ENCODE measurements around the gene ZNF83. TPM values are rescaled to one million over a fixed set of nuclear protein-coding genes. Genes with fewer than 3 reads are reported as not detected.
"Not testable (repeated sequence)": the region's sequence is repeated elsewhere in the genome, so short reads cannot be mapped to it uniquely, and the experiment has no call there.

ZNF83 gene
- total and polyA plus RNA-seq, 7 donors: 3.9 to 11.5 (median 5.1) TPM

- intact Hi-C loops (cut with DNase I): loop anchor here in 1 of 2 donors (5.0 kb wide), 1 partner anchor 36 kb away; no protein-coding TSS in a partner anchor
- peak in 3 of 4 donors; percentile 8 to 31 (median 23) for ATAC-seq
Observed at GRCh38 chr19:52638601-52639000, 446 bp upstream of the ZNF83 start.

GRCh38 chr19:52635786-52636570 lies 2.2 kb downstream of the ZNF83 start:
- no peak for TF ChIP-seq CTCF (IDR thresholded peaks at IDR 0.05)
- peaks cover 0 to 4% of the 10 kb centered on the region in 2 donors for H3K36me3 ChIP-seq (ENCODE audit: insufficient read depth in 1 of 2, low read depth in 1 of 2)
- no peak for DNase-seq
- H3K9me3 ChIP-seq: no peaks in the 10 kb centered on the region
- WGBS, 3 donors: 84 to 90% (median 86%) methylated on average over 11 of the region's 11 CpGs
- H3K27me3 ChIP-seq (ENCODE audit: insufficient read depth in 3 of 3, low read length in 2 of 3): peaks cover 0 to 6% (median 0%) of the 10 kb centered on the region in 3 donors
- intact Hi-C loops (cut with DNase I): loop anchor here in 1 of 2 donors (5.0 kb wide), 1 partner anchor 34 kb away; no protein-coding TSS in a partner anchor
- no peak overlapping the region for H3K4me3 ChIP-seq
- ATAC-seq: no peak
- no peaks in the 10 kb centered on the region for H3K4me1 ChIP-seq
- H3K27ac ChIP-seq: no peak overlapping the region

More at GRCh38 chr19:52638601-52639000, 446 bp upstream of the ZNF83 start:
- peaks cover 0 to 11% (median 0%) of the 10 kb centered on the region in 3 donors for H3K27me3 ChIP-seq (ENCODE audit: insufficient read depth in 3 of 3, low read length in 2 of 3)
- no peaks in the 10 kb centered on the region for H3K9me3 ChIP-seq
- peaks cover 0 to 4% of the 10 kb centered on the region in 2 donors for H3K36me3 ChIP-seq (ENCODE audit: insufficient read depth in 1 of 2, low read depth in 1 of 2)
- 2 to 5% (median 4%) methylated on average over 14 of the region's 14 CpGs for WGBS, 3 donors
- DNase-seq: peak in 1 of 2 donors; percentile 33
- no peaks in the 10 kb centered on the region for H3K4me1 ChIP-seq
- no peak overlapping the region for H3K27ac ChIP-seq
- peak overlapping the region; percentile 78 for H3K4me3 ChIP-seq
- TF ChIP-seq CTCF (IDR thresholded peaks at IDR 0.05): no peak

- H3K9me3 ChIP-seq; H3K4me1 ChIP-seq; H3K4me3 ChIP-seq; H3K27me3 ChIP-seq (ENCODE audit: insufficient read depth in 3 of 3, low read length in 2 of 3); H3K36me3 ChIP-seq (ENCODE audit: insufficient read depth in 1 of 2, low read depth in 1 of 2); H3K27ac ChIP-seq; DNase-seq; ATAC-seq; intact Hi-C loops (cut with DNase I): not testable (repeated sequence)
- WGBS, 3 donors: 71 to 99% (median 98%) methylated on average over 3 of the region's 3 CpGs
Observed at GRCh38 chr19:52627441-52627840, 10.7 kb downstream of the ZNF83 start.

GRCh38 chr19:52626915-52627314 lies 11.2 kb downstream of the ZNF83 start:
- H3K9me3 ChIP-seq: no peaks in the 10 kb centered on the region
- WGBS, 3 donors: 88 to 98% (median 89%) methylated on average over 5 of the region's 5 CpGs
- H3K27me3 ChIP-seq (ENCODE audit: insufficient read depth in 3 of 3, low read length in 2 of 3): no peaks in the 10 kb centered on the region
- H3K36me3 ChIP-seq (ENCODE audit: insufficient read depth in 1 of 2, low read depth in 1 of 2): peaks cover 0 to 4% of the 10 kb centered on the region in 2 donors
- no peak for TF ChIP-seq CTCF (IDR thresholded peaks at IDR 0.05)
- no peak overlapping the region for H3K4me3 ChIP-seq
- intact Hi-C loops (cut with DNase I): no loop called here
- no peak overlapping the region for H3K27ac ChIP-seq
- ATAC-seq (no peak), DNase-seq (no peak)
- H3K4me1 ChIP-seq: no peaks in the 10 kb centered on the region

GRCh38 chr19:52622261-52622660 lies 15.9 kb downstream of the ZNF83 start:
- no peak for ATAC-seq
- Histone ChIP-seq H3K4me3 (no peak overlapping the region), H3K36me3 (ENCODE audit: insufficient read depth in 1 of 2, low read depth in 1 of 2) (peaks cover 4 to 10% of the 10 kb centered on the region in 2 donors), H3K9me3 (no peaks in the 10 kb centered on the region), H3K27me3 (ENCODE audit: insufficient read depth in 3 of 3, low read length in 2 of 3) (no peaks in the 10 kb centered on the region), H3K27ac (no peak overlapping the region), H3K4me1 (no peaks in the 10 kb centered on the region)
- intact Hi-C loops (cut with DNase I): no loop called here
- no peak for TF ChIP-seq CTCF (IDR thresholded peaks at IDR 0.05)
- WGBS, 3 donors: 55 to 72% (median 62%) methylated on average over 2 of the region's 2 CpGs
- no peak for DNase-seq

All from psoas muscle (tissue), 8 donors.